Liver (tissue), 9 donors: ENCODE data around the gene ISG20L2. TPM values are rescaled to one million over a fixed set of nuclear protein-coding genes. Genes with fewer than 3 reads are reported as not detected.

Experiments used
- DNase-seq: peaks from one replicate; pipeline ENCODE4 v3.0.0-alpha.2; 2017; ENCODE audit warnings: low spot score
- H3K27ac ChIP-seq, 2 donors: one replicate each; pipeline ENCODE4 v1.7.0; 2013; ENCODE audit warnings: inconsistent platforms in 2 of 2, low read length in 2 of 2, control low read depth in 1 of 2, low read depth in 1 of 2, mild to moderate bottlenecking in 1 of 2
- H3K27me3 ChIP-seq, 4 donors: one replicate each; pipeline versions ENCODE4 v1.6.1 to v1.7.0; 2013; ENCODE audit warnings: low read length in 3 of 4, inconsistent platforms in 1 of 4, mild to moderate bottlenecking in 1 of 4, moderate library complexity in 1 of 4; ENCODE audit not compliant: control insufficient read depth in 4 of 4, insufficient read depth in 4 of 4
- H3K36me3 ChIP-seq, 4 donors: one replicate each; pipeline versions ENCODE4 v1.6.1 to v1.7.0; 2013; ENCODE audit warnings: low read length in 3 of 4, mild to moderate bottlenecking in 3 of 4, low read depth in 1 of 4, moderate library complexity in 1 of 4; ENCODE audit not compliant: control insufficient read depth in 4 of 4, insufficient read depth in 3 of 4
- H3K4me1 ChIP-seq, 4 donors: one replicate each; pipeline versions ENCODE4 v1.6.1 to v1.7.0; 2013; ENCODE audit warnings: low read length in 3 of 4, mild to moderate bottlenecking in 3 of 4, moderate library complexity in 1 of 4; ENCODE audit not compliant: control insufficient read depth in 4 of 4, insufficient read depth in 4 of 4
- H3K4me3 ChIP-seq, 3 donors: one replicate each; pipeline versions ENCODE4 v1.6.1 to v1.7.0; 2013; ENCODE audit warnings: low read length in 3 of 3, control low read depth in 1 of 3, low read depth in 1 of 3, mild to moderate bottlenecking in 1 of 3
- H3K9ac ChIP-seq, 2 donors: one replicate each; pipeline ENCODE4 v1.7.0; 2013; ENCODE audit warnings: low read length in 2 of 2, mild to moderate bottlenecking in 2 of 2, moderate library complexity in 2 of 2, control low read depth in 1 of 2, low read depth in 1 of 2
- H3K9me3 ChIP-seq, 4 donors: one replicate each; pipeline versions ENCODE4 v1.6.1 to v1.7.0; 2013; ENCODE audit warnings: low read length in 3 of 4; ENCODE audit not compliant: control insufficient read depth in 4 of 4
- EGR1 ChIP-seq, 2 donors: IDR thresholded peaks; 2 replicates each; pipeline ENCODE4 v1.6.1; 2016 to 2018; ENCODE audit warnings: antibody characterized with exemption in 2 of 2, low read depth in 2 of 2
- FOXA1 ChIP-seq: IDR thresholded peaks from 2 replicates; pipeline ENCODE4 v1.6.1; 2016; ENCODE audit warnings: antibody characterized with exemption
- FOXA2 ChIP-seq: IDR thresholded peaks from 2 replicates; pipeline ENCODE4 v1.6.1; 2016; ENCODE audit warnings: antibody characterized with exemption
- GABPA ChIP-seq, 2 donors: IDR thresholded peaks in 1 of 2; conservative IDR thresholded peaks in 1 of 2; 2 replicates each; pipeline ENCODE4 v1.6.1; 2016; ENCODE audit warnings: antibody characterized with exemption in 2 of 2, mild to moderate bottlenecking in 1 of 2, moderate library complexity in 1 of 2
- HNF4A ChIP-seq, 2 donors: conservative IDR thresholded peaks; 2 replicates each; pipeline ENCODE4 v1.6.1; 2016; ENCODE audit warnings: antibody characterized with exemption in 2 of 2, mild to moderate bottlenecking in 2 of 2
- HNF4G ChIP-seq: IDR thresholded peaks from 2 replicates; pipeline ENCODE4 v1.6.1; 2016; ENCODE audit warnings: antibody characterized with exemption
- JUND ChIP-seq, 2 donors: IDR thresholded peaks; 2 replicates each; pipeline ENCODE4 v1.6.1; 2016; ENCODE audit warnings: antibody characterized with exemption in 2 of 2
- MAX ChIP-seq: IDR thresholded peaks from 2 replicates; pipeline ENCODE4 v1.6.1; 2016; ENCODE audit warnings: antibody characterized with exemption
- NR2F2 ChIP-seq: IDR thresholded peaks from 2 replicates; pipeline ENCODE4 v1.6.1; 2016; ENCODE audit warnings: antibody characterized with exemption
- RAD21 ChIP-seq, 2 donors: IDR thresholded peaks; 2 replicates each; pipeline ENCODE4 v1.6.1; 2016; ENCODE audit warnings: antibody characterized with exemption in 2 of 2, mild to moderate bottlenecking in 2 of 2
- RXRA ChIP-seq, 2 donors: IDR thresholded peaks; 2 replicates each; pipeline ENCODE4 v1.6.1; 2017 to 2018; ENCODE audit warnings: antibody characterized with exemption in 2 of 2, mild to moderate bottlenecking in 1 of 2
- SP1 ChIP-seq: IDR thresholded peaks from 2 replicates; pipeline ENCODE4 v1.6.1; 2018; ENCODE audit warnings: antibody characterized with exemption, mild to moderate bottlenecking
- TAF1 ChIP-seq: conservative IDR thresholded peaks from 2 replicates; pipeline ENCODE4 v1.6.1; 2016; ENCODE audit warnings: antibody characterized with exemption, mild to moderate bottlenecking
- YY1 ChIP-seq: IDR thresholded peaks from 2 replicates; pipeline ENCODE4 v1.6.1; 2016; ENCODE audit warnings: antibody characterized with exemption, mild to moderate bottlenecking
- WGBS: extraction: QIAGEN DNeasy Blood & Tissue Kit; methylation state at CpG from one replicate; pipeline ENCODE4 v1.1.7; 2013; 5-methylcytosine and 5-hydroxymethylcytosine counted together
- polyA plus RNA-seq, 2 donors: library from polyadenylated mRNA; stranded (reverse) in 1 of 2; unstranded in 1 of 2; fragments of 200-250 nt in 1 of 2; fragments of >200 nt in 1 of 2; fragmentation: Nextera tagmentation in 1 of 2; extraction: Ambion mirVana in 1 of 2; gene quantifications; one replicate each; pipeline versions ENCODE4 v1.2.1 to v1.2.3, GENCODE V29; 2013 to 2015
- total RNA-seq, 2 donors: library from RNA; depleted of rRNA; stranded (reverse); fragments of >200 nt; gene quantifications; one replicate each; pipeline ENCODE4 v1.2.3, GENCODE V29; 2014
- TF ChIP-seq, protein P1 (sequence below): fragments of 150-350 bp; IDR thresholded peaks from 2 replicates; pipeline ENCODE4 v1.5.1; 2017; ENCODE audit warnings: improper control_type of control experiment, low read depth, low read length; ENCODE audit not compliant: missing input control
- TF ChIP-seq, protein P2 (sequence below): IDR thresholded peaks from 2 replicates; pipeline ENCODE4 v1.6.1; 2016; ENCODE audit warnings: antibody characterized with exemption
- TF ChIP-seq, protein P3 (sequence below): IDR thresholded peaks from 2 replicates; pipeline ENCODE4 v1.6.1; 2016; ENCODE audit warnings: antibody characterized with exemption
- TF ChIP-seq, protein P4 (sequence below): IDR thresholded peaks from 2 replicates; pipeline ENCODE4 v1.6.1; 2016; ENCODE audit warnings: antibody characterized with exemption, mild to moderate bottlenecking
- donor health status: healthy.
- donor health status: healthy.
- donor health status: healthy.
- donor health status: healthy.
- donor health status: healthy.

Gene ISG20L2
- total and polyA plus RNA-seq, 4 donors = 5.6 to 9.9 (median 6.7) TPM

GRCh38 chr1:156768610-156769295 is 40.2 kb upstream of the ISG20L2 start:
- peak overlapping the region in 1 of 2 donors; percentile 92 for H3K27ac ChIP-seq
- H3K9ac ChIP-seq = peak overlapping the region; percentile 92 to 95
- H3K27me3 ChIP-seq = no peaks in the 10 kb centered on the region
- peak overlapping the region; percentile 72 to 98 (median 92) for H3K4me3 ChIP-seq
- peaks cover 0 to 7% (median under 1%) of the 10 kb centered on the region in 4 donors for H3K36me3 ChIP-seq
- no peak for DNase-seq
- 33% methylated on average over 8 of the region's 8 CpGs for WGBS
- H3K9me3 ChIP-seq = no peaks in the 10 kb centered on the region
- TF ChIP-seq RXRA (IDR thresholded peaks at IDR 0.05) = no peak
- no peak for TF ChIP-seq RAD21 (IDR thresholded peaks at IDR 0.05)
- no peak for TF ChIP-seq YY1
- TF ChIP-seq HNF4A (conservative IDR thresholded peaks at IDR 0.05) = no peak
- TF ChIP-seq HNF4G = no peak
- TF ChIP-seq FOXA2 = no peak
- TF ChIP-seq, protein P1, sequence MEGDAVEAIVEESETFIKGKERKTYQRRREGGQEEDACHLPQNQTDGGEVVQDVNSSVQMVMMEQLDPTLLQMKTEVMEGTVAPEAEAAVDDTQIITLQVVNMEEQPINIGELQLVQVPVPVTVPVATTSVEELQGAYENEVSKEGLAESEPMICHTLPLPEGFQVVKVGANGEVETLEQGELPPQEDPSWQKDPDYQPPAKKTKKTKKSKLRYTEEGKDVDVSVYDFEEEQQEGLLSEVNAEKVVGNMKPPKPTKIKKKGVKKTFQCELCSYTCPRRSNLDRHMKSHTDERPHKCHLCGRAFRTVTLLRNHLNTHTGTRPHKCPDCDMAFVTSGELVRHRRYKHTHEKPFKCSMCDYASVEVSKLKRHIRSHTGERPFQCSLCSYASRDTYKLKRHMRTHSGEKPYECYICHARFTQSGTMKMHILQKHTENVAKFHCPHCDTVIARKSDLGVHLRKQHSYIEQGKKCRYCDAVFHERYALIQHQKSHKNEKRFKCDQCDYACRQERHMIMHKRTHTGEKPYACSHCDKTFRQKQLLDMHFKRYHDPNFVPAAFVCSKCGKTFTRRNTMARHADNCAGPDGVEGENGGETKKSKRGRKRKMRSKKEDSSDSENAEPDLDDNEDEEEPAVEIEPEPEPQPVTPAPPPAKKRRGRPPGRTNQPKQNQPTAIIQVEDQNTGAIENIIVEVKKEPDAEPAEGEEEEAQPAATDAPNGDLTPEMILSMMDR = no peak
- no peak for TF ChIP-seq NR2F2
- TF ChIP-seq, protein P2, sequence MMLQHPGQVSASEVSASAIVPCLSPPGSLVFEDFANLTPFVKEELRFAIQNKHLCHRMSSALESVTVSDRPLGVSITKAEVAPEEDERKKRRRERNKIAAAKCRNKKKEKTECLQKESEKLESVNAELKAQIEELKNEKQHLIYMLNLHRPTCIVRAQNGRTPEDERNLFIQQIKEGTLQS = no peak
- TF ChIP-seq TAF1 = no peak
- TF ChIP-seq, protein P3, sequence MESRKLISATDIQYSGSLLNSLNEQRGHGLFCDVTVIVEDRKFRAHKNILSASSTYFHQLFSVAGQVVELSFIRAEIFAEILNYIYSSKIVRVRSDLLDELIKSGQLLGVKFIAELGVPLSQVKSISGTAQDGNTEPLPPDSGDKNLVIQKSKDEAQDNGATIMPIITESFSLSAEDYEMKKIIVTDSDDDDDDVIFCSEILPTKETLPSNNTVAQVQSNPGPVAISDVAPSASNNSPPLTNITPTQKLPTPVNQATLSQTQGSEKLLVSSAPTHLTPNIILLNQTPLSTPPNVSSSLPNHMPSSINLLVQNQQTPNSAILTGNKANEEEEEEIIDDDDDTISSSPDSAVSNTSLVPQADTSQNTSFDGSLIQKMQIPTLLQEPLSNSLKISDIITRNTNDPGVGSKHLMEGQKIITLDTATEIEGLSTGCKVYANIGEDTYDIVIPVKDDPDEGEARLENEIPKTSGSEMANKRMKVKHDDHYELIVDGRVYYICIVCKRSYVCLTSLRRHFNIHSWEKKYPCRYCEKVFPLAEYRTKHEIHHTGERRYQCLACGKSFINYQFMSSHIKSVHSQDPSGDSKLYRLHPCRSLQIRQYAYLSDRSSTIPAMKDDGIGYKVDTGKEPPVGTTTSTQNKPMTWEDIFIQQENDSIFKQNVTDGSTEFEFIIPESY = no peak
- no peak for TF ChIP-seq FOXA1
- TF ChIP-seq, protein P4, sequence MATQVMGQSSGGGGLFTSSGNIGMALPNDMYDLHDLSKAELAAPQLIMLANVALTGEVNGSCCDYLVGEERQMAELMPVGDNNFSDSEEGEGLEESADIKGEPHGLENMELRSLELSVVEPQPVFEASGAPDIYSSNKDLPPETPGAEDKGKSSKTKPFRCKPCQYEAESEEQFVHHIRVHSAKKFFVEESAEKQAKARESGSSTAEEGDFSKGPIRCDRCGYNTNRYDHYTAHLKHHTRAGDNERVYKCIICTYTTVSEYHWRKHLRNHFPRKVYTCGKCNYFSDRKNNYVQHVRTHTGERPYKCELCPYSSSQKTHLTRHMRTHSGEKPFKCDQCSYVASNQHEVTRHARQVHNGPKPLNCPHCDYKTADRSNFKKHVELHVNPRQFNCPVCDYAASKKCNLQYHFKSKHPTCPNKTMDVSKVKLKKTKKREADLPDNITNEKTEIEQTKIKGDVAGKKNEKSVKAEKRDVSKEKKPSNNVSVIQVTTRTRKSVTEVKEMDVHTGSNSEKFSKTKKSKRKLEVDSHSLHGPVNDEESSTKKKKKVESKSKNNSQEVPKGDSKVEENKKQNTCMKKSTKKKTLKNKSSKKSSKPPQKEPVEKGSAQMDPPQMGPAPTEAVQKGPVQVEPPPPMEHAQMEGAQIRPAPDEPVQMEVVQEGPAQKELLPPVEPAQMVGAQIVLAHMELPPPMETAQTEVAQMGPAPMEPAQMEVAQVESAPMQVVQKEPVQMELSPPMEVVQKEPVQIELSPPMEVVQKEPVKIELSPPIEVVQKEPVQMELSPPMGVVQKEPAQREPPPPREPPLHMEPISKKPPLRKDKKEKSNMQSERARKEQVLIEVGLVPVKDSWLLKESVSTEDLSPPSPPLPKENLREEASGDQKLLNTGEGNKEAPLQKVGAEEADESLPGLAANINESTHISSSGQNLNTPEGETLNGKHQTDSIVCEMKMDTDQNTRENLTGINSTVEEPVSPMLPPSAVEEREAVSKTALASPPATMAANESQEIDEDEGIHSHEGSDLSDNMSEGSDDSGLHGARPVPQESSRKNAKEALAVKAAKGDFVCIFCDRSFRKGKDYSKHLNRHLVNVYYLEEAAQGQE = no peak
- TF ChIP-seq GABPA (IDR thresholded peaks at IDR 0.05 in 1 of 2, conservative IDR thresholded peaks at IDR 0.05 in 1 of 2) = no peak
- no peak for TF ChIP-seq JUND (IDR thresholded peaks at IDR 0.05)
- TF ChIP-seq MAX = no peak
- no peak for TF ChIP-seq SP1
- TF ChIP-seq EGR1 (IDR thresholded peaks at IDR 0.05; ENCODE audit: low read depth in 2 of 2) = no peak
- peaks cover 4 to 29% (median 27%) of the 10 kb centered on the region in 4 donors for H3K4me1 ChIP-seq
